HG03103 (cell line): ENCODE results near the gene LIAS.
"Not testable (repeated sequence)": the region's sequence is repeated elsewhere in the genome, so short reads cannot be mapped to it uniquely, and the experiment has no call there.

Experiments used
- ATAC-seq: cut with Tn5 transposase; IDR thresholded peaks from one replicate; pipeline ENCODE4 v1.9.1; 2021; ENCODE audit warnings: low read depth; ENCODE audit not compliant: unreplicated experiment

LIAS gene

DNA sequence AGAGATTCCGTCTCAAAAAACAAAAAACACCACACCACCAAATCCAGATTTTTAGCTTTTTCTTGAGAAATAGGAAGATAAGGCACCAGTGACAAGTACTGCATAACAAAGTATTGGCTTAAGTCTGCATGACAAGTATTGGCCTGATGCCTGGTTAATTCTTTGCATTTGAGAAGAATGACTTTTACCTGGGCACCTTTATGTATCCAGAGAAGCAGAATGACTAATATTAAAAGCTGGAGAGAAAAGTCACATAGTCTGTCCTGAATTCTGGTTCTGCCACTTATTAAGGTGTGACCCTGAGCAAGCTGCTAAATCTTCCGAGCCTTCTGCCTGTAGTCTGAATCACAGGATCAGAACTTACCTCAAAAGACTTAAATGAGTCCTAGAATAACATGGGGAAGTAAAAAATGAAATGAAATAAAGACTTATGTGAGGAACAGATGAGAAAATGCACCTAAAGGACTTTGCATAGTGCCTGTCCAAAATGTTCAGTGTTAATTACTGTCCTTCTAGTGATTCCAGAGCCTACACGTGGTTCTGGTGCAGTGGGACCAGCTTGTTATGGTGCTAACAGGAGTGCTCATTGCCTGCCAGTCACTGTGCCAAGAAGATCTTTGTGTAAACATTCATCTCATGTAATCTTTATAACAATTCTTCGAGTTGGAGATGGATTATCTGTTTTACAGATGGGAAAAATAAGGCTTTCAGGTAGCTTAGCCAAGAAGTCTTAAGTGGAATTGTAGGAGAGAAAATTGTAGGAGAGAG lies 36.8 kb downstream of the LIAS start:
- no peak for ATAC-seq

DNA sequence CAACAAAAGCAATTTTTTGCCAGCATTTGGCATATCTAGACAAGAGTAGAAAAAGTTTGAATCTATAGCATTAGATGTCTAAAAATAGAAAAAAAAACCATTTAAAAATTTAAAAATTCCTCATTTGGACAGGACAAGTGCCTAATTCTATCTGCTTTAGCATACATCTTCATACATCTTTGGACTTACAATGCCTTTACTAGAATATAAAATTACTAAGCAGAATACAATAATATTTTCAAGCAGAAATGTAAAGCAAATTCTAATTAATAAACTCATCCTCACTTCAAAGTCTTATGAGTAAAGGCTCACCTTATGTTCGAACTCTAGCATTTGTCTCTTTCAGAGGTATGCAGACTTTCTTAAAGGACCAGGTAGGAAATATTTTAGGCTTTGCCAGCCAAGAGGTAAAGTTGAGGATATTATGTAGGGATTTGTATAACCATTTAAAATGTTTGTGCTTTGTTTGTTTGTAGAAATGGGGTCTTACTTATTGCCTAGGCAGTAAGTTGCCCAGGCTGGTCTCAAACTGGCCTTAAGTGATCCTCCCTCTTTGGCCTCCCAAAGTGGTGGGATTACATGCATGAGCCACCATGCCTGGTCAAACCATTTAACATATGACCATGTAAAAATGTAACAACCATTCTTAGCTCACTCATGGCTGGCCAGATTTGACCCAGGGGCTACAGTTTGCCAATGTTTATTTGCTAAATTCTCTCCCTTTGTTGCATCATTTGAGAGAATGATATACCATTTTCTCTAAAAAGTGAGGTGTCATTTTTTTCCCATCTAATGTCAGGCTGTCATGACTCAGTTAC lies 39.3 kb downstream of the LIAS start:
- ATAC-seq, result no peak

GRCh38 chr4:39498727-39499020 lies 39.8 kb downstream of the LIAS start:
- no peak for ATAC-seq

- ATAC-seq, result no peak
Measured at GRCh38 chr4:39502019-39502663, 43.3 kb downstream of the LIAS start.

GRCh38 chr4:39502664-39503035 lies 43.8 kb downstream of the LIAS start:
- not testable (repeated sequence) for ATAC-seq

- ATAC-seq, result no peak
Measured at GRCh38 chr4:39504538-39504937, 45.7 kb downstream of the LIAS start.

DNA sequence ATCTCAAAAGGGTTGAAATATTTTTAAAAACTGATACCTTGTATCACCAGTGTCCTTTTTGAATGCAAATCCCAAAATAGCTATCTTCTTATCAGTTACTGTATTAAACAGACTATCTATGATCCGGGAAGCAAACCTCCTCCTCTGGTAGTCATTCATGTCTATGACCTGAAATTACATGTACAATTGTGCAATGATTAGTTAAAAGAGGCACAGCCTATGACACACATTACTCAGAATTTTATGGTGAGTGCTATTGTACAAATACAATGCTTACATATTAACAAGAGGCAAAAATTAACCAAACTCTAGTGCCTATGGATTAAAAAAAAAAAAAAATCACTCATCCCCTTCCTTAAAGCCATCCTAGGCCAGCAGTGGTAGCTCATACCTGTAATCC lies 46.7 kb downstream of the LIAS start:
- no peak for ATAC-seq

DNA sequence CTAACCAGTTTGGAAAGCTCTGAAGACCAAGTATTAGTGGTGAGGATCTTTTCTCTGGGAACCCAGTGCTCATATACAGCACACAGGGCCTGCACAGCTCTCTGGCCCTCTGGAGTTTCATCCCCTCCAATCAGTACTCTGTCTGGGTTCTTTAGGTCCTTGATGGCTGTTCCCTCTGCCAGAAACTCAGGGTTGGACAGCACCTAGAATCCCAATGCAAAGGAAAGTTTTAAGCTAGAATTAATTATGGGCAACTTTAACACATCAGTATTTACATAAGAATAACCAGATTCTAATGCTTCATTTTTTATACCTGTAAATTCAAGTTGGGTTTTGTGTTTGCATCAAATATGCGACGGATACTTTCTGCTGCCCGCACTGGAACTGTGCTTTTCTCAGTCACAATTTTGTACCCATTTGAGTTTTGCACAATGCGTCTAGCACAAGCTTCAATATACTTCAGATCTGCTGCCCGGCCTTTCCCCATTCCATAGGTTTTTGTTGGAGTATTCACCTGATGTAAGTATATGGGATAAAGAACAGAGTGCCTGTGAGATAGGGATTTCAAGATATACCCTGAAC lies 51.6 kb downstream of the LIAS start:
- ATAC-seq, result no peak

GRCh38 chr4:39514266-39514665 lies 55.4 kb downstream of the LIAS start:
- not testable (repeated sequence) for ATAC-seq

DNA sequence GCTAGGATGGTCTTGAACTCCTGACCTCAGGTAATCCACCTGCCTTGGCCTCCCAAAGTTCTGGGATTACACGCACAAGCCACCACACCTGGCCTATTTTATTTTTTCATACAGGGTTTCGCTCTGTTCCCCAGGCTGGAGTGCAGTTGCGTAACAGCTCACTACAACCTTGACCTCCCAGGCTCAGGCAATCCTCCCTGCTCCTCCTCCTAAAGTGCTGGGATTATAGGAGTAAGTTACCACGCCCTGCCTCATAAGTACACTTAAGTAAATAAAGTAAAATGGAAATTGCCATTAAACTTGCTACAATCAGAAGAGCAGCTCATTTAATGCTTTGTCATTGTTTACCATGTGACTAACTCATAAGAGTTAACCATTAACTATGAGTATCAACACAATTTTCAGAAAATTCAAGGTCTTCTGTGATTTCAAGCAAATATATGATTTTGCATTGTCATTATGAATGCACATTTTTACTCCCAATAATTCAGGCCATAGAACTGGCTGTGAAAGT lies 56.1 kb downstream of the LIAS start:
- ATAC-seq, result no peak

DNA sequence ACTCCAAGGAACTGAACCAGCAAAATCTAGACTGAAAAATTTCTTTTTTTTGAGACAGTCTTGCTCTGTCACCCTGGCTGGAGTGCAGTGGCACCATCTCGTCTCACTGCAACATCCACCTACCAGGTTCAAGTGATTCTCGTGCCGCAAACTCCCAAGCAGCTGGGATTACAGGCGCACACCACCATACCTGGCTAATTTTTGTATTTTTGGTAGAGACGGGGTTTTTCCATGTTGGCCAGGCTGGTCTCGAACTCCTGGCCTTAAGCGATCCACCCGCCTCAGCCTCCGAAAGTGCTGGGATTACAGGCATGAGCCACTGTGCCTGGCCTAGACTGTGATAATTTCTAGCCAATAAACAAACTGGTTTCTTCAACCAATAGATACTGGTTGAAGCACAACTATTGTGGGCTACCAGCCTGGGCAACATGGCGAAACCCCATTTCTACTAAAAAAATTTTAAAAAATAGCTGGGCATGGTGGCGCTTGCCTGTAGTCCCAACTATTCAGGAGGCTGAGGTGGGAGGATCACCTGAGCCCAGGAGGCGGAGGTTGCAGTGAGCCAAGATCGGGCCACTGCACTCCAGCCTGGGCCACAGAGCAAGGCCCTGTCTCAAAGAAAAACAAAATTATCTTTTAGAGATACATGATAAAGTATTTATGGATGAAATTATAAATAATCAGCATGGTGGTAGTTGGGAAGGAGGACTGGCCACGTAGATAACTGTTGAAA lies 57.0 kb downstream of the LIAS start:
- ATAC-seq, result not testable (repeated sequence)

DNA sequence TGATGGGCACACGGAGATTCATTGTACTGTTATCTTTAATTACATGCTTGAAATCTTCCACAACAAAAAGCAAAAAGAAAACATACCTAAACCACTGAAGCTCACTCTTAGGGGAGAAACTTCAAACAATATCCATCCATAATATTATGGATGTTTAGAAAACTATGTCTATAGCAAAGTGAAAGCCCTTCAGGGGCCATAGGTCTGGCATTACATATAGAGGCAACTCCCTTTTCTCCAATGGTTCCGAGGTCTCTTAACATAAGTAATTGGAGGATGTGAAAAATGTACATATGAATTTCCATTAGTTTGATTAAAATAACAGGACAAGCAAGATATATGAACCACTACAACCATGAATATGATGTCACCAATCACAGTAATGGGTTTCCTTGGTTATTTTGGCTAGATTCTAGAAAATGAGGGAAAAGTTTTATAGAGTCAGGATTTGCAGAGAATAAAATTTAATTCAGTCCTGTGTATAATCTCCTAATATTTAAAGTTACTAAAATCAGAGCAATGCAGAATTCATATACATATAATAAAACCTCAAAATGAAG lies 57.6 kb downstream of the LIAS start:
- ATAC-seq, result no peak

DNA sequence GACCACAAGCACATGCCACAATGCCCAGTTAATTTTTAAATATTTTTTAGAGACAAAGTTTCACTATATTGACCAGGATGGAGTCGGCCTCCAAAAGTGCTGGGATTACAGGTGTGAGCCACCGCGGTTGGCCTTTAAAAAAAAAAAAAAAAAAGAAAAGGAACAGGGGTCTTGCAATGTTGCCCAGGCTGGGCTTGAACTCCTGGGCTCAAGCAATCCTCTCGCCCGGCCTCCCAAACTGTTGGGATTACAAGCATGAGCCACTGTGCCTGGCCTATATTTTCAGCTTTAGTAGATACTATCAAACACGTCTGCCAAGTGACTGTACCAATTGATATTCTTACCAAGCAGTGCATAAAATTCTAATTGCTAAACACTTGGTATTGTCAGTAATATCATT lies 59.6 kb downstream of the LIAS start:
- no peak for ATAC-seq

DNA sequence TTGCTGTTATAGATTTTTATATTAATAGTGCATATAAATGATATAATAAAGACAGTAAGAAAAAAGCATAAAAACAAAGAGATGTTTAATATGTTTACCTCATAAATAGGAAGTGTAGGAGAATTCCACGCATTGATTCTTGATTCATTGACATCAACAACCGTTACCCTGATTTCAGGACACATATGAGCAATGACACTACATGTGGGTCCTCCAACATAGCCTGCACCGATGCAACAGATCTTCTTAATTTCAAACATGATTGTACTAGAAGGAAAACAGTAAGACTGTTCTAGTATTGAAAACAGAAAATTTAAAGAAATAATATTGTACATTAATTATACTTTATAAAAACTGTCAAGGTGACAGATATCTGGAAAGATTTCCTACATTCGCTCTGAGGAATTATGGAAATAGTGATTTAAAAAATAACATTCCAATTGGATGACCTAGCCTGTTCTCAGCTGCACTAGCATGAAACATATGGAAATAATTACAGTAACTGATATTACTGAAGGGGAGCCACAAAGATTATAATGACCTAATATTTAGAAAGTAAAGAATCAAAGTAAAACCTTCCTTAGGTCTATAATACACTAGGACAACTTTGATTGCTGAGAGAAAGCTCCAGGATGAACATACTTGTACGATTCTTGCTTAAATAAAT lies 62.5 kb downstream of the LIAS start:
- no peak for ATAC-seq

DNA sequence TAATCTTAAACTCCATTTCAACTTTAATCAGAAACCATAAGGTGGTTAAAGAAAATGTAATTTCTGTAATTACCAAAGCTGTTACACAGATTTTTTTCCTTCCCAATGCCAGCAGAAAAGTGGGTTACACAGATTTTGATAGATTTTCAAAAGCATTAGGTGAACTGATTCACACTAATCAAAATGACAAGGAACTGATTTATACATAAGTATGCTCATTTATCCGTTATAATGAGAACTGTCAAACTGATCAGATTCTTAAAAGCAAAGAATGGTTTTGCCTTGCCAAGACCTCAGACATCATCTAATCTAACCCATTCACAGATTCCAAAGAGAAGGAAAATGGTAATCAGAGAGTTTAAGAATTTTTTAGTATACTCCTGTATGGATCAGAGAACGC lies 63.2 kb downstream of the LIAS start:
- ATAC-seq, result no peak

GRCh38 chr4:39524161-39524957 lies 65.5 kb downstream of the LIAS start:
- ATAC-seq, result no peak

- no peak for ATAC-seq
Measured at GRCh38 chr4:39525822-39526690, 67.2 kb downstream of the LIAS start.

DNA sequence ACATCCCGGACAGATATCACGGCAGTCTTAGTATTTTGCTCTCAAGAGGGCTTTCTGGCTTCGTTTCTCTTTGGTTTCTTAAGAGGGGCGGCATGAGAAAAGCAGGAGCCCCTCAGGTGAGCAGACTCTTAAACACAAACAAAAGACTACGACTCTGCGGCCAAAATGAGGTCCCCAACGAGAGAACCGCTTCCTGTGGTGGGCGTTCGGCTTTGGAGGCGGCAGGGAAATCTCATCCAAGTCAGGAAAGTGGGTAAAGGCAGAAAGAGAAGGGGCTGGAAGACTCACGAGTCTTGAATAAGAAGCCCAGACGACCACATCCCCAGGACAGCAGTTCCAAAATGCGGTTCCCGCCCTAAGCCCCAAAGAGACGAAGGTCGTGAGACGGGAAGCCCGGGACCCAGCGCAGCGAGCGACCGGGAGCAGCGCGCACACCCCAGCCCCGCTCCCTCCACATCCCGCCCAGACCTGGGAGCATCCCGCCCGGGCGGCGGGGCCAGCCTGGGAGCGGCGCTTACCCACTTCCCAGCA lies 68.0 kb downstream of the LIAS start:
- no peak for ATAC-seq
